Fibroblast of lung (primary cell): ENCODE measurements around the gene MBD3L2B. TPM values are rescaled to one million over a fixed set of nuclear protein-coding genes. Genes with fewer than 3 reads are reported as not detected.
"Not testable (repeated sequence)": the region's sequence is repeated elsewhere in the genome, so short reads cannot be mapped to it uniquely, and the experiment has no call there.

Source experiments
- DNase-seq, 2 donors: peaks; one replicate each; pipeline versions ENCODE4 v3.0.0 to v3.0.0-alpha.2; 2010; ENCODE audit warnings: low read depth in 2 of 2
- H2AFZ ChIP-seq: 2 replicates; pipeline ENCODE4 v1.5.1; 2012; ENCODE audit warnings: low read length, control low read depth, inconsistent platforms
- H3K27ac ChIP-seq: 2 replicates; pipeline ENCODE4 v1.5.1; 2011; ENCODE audit warnings: low read length, control low read depth; ENCODE audit not compliant: insufficient read depth
- H3K27me3 ChIP-seq: 2 replicates; pipeline ENCODE4 v1.5.1; 2011; ENCODE audit warnings: mild to moderate bottlenecking, low read length; ENCODE audit not compliant: control insufficient read depth, insufficient read depth
- H3K36me3 ChIP-seq: 2 replicates; pipeline ENCODE4 v1.5.1; 2011; ENCODE audit warnings: low read length; ENCODE audit not compliant: control insufficient read depth, insufficient read depth
- H3K4me1 ChIP-seq: 2 replicates; pipeline ENCODE4 v1.5.1; 2011; ENCODE audit warnings: low read length; ENCODE audit not compliant: control insufficient read depth, insufficient read depth; ENCODE audit errors: extremely low read depth
- H3K4me2 ChIP-seq: 2 replicates; pipeline ENCODE4 v1.5.1; 2011; ENCODE audit warnings: low read length, control low read depth; ENCODE audit not compliant: insufficient read depth; ENCODE audit errors: extremely low read depth
- H3K4me3 ChIP-seq, 4 experiments: fragments of 200-600 bp in 1 of 4; sonication (generic) in 1 of 4; replicated peaks in 1 of 4; 2 replicates each; pipeline ENCODE4 v1.5.1; 2011 to 2016; ENCODE audit warnings: low read length in 4 of 4, low read depth in 3 of 4, mild to moderate bottlenecking in 3 of 4, control low read depth in 2 of 4, inconsistent platforms in 1 of 4, mixed read lengths in 1 of 4; ENCODE audit not compliant: insufficient read depth in 1 of 4; ENCODE audit errors: control extremely low read depth in 1 of 4
- H3K79me2 ChIP-seq: 2 replicates; pipeline ENCODE4 v1.5.1; 2012; ENCODE audit warnings: mild to moderate bottlenecking, low read length, inconsistent platforms; ENCODE audit not compliant: control insufficient read depth, insufficient read depth
- H3K9ac ChIP-seq: 2 replicates; pipeline ENCODE4 v1.5.1; 2011; ENCODE audit warnings: mild to moderate bottlenecking, low read length, control low read depth; ENCODE audit not compliant: insufficient read depth
- H3K9me3 ChIP-seq: 2 replicates; pipeline ENCODE4 v1.5.1; 2012; ENCODE audit warnings: low read depth, low read length; ENCODE audit not compliant: control insufficient read depth, insufficient read depth
- H4K20me1 ChIP-seq: 2 replicates; pipeline ENCODE4 v1.5.1; 2011; ENCODE audit warnings: low read length; ENCODE audit not compliant: control insufficient read depth, insufficient read depth; ENCODE audit errors: extremely low read depth
- CTCF ChIP-seq, 2 donors: IDR thresholded peaks in 1 of 2; conservative IDR thresholded peaks in 1 of 2; 1 replicate in 1 of 2; 2 replicates in 1 of 2; pipeline ENCODE4 v1.5.1; 2011 to 2012; ENCODE audit warnings: low read length in 2 of 2, control low read depth in 1 of 2, inconsistent platforms in 1 of 2, low read depth in 1 of 2, mild to moderate bottlenecking in 1 of 2
- EZH2 ChIP-seq: IDR thresholded peaks from 2 replicates; pipeline ENCODE4 v1.5.1; 2012; ENCODE audit warnings: low read length, control low read depth, mild to moderate bottlenecking; ENCODE audit errors: missing control alignments
- polyA minus RNA-seq: library from RNA; depleted of rRNA, polyadenylated mRNA; stranded (reverse); fragments of >200 nt; gene quantifications from 2 replicates; pipeline ENCODE4 v1.2.3, GENCODE V29; 2011; ENCODE audit warnings: low replicate concordance
- polyA plus RNA-seq, 2 donors: library from polyadenylated mRNA; depleted of rRNA in 1 of 2; stranded (reverse) in 1 of 2; unstranded in 1 of 2; fragments of >200 nt; gene quantifications; 2 replicates each; pipeline ENCODE4 v1.2.1, GENCODE V29; 2011 to 2012; ENCODE audit warnings: missing spikeins in 1 of 2
- total RNA-seq: library from RNA; depleted of rRNA; stranded (reverse); fragments of >200 nt; gene quantifications from 2 replicates; pipeline ENCODE4 v1.2.1, GENCODE V29; 2014

The MBD3L2B gene
- total RNA-seq (not detected in 2 replicates), polyA plus RNA-seq (not detected in 2 replicates), polyA minus RNA-seq (not detected in 2 replicates)
- not detected in 2 replicates for polyA plus RNA-seq (2012)

- not testable (repeated sequence) for H2AFZ ChIP-seq, H3K27ac ChIP-seq, H3K4me1 ChIP-seq, H3K4me2 ChIP-seq, H3K9ac ChIP-seq, H3K36me3 ChIP-seq, H3K4me3 ChIP-seq, H3K9me3 ChIP-seq, H3K27me3 ChIP-seq, H3K79me2 ChIP-seq, DNase-seq, H4K20me1 ChIP-seq
Measured at GRCh38 chr19:7021331-7021730, at the start of gene MBD3L2B. Gene MBD3L2B, minus strand, starts transcription at chr19:7021431. Its CDS starts 34 bp downstream, at chr19:7021397.

GRCh38 chr19:7069904-7070226, 48.6 kb upstream of the MBD3L2B start:
- H3K9ac ChIP-seq: peak overlapping the region; percentile 91
- peaks cover 14% of the 10 kb centered on the region for H3K36me3 ChIP-seq
- peak overlapping the region; percentile 83 for H2AFZ ChIP-seq
- no peaks in the 10 kb centered on the region for H3K4me1 ChIP-seq
- no peak for DNase-seq
- peak overlapping the region; percentile 93 to 100 (median 98) for H3K4me3 ChIP-seq
- H3K27me3 ChIP-seq: no peaks in the 10 kb centered on the region
- H3K4me2 ChIP-seq: peak overlapping the region; percentile 93
- peak overlapping the region; percentile 86 for H3K27ac ChIP-seq
- H3K9me3 ChIP-seq: no peaks in the 10 kb centered on the region
- peaks cover 9% of the 10 kb centered on the region for H3K79me2 ChIP-seq
- TF ChIP-seq EZH2 (no peak), CTCF (conservative IDR thresholded peaks at IDR 0.05 in 1 of 2, IDR thresholded peaks at IDR 0.05 in 1 of 2; ENCODE audit: low read depth in 1 of 2, low read length in 2 of 2) (no peak)
- H4K20me1 ChIP-seq: no peaks in the 10 kb centered on the region

GRCh38 chr19:7069042-7069903, 48.0 kb upstream of the MBD3L2B start, which contains the start of gene ZNF557:
Gene ZNF557, plus strand, starts transcription at chr19:7069703. Its CDS starts 5,372 bp downstream, at chr19:7075075.
- Histone ChIP-seq H3K4me1 (no peaks in the 10 kb centered on the region), H3K4me2 (peak within 1 kb of the TSS; percentile 93), H3K79me2 (peaks cover 9% of the 10 kb centered on the region), H4K20me1 (no peaks in the 10 kb centered on the region), H3K9ac (peak within 1 kb of the TSS; percentile 91), H3K9me3 (no peaks in the 10 kb centered on the region), H3K36me3 (peaks cover 10% of the 10 kb centered on the region), H2AFZ (peak within 1 kb of the TSS; percentile 98), H3K27ac (peak within 1 kb of the TSS; percentile 86), H3K4me3 (peak within 1 kb of the TSS; percentile 93 to 100 (median 98)), H3K27me3 (no peaks in the 10 kb centered on the region)
- TF ChIP-seq CTCF (conservative IDR thresholded peaks at IDR 0.05 in 1 of 2, IDR thresholded peaks at IDR 0.05 in 1 of 2; ENCODE audit: low read depth in 1 of 2, low read length in 2 of 2): no peak
- TF ChIP-seq EZH2: no peak
- peak; percentile 96 for DNase-seq
